Transverse colon (tissue), 4 donors: Measurements from ENCODE around the gene ZFP62.

Source experiments
- CTCF ChIP-seq, 5 experiments: fragments of 200-600 bp in 3 of 5; fragments of 450-650 bp in 2 of 5; sonication (generic) in 3 of 5; IDR thresholded peaks; 1 replicate in 2 of 5; 2 replicates in 3 of 5; pipeline ENCODE4 v1.5.1; 2016 to 2017; ENCODE audit warnings: antibody characterized with exemption in 5 of 5, inconsistent platforms in 3 of 5, mild to moderate bottlenecking in 2 of 5, moderate library complexity in 1 of 5
- POLR2AphosphoS5 ChIP-seq, 3 donors: sonication (generic); formaldehyde crosslinking; IDR thresholded peaks; one replicate each; pipeline ENCODE4 v1.6.1; 2016; ENCODE audit warnings: antibody characterized with exemption in 3 of 3

- no peak for TF ChIP-seq CTCF (IDR thresholded peaks at IDR 0.05)
- no peak for TF ChIP-seq POLR2AphosphoS5 (IDR thresholded peaks at IDR 0.05)
Observed at GRCh38 chr5:180873615-180874520, 12.8 kb upstream of the ZFP62 start.
